Eye (tissue), 1 donor: ENCODE measurements around the gene RBM20.
"Not testable (repeated sequence)": the region's sequence is repeated elsewhere in the genome, so short reads cannot be mapped to it uniquely, and the experiment has no call there.

Experiments
- DNase-seq: peaks from one replicate; pipeline ENCODE4 v3.0.0-alpha.2; 2015

RBM20 gene

DNA sequence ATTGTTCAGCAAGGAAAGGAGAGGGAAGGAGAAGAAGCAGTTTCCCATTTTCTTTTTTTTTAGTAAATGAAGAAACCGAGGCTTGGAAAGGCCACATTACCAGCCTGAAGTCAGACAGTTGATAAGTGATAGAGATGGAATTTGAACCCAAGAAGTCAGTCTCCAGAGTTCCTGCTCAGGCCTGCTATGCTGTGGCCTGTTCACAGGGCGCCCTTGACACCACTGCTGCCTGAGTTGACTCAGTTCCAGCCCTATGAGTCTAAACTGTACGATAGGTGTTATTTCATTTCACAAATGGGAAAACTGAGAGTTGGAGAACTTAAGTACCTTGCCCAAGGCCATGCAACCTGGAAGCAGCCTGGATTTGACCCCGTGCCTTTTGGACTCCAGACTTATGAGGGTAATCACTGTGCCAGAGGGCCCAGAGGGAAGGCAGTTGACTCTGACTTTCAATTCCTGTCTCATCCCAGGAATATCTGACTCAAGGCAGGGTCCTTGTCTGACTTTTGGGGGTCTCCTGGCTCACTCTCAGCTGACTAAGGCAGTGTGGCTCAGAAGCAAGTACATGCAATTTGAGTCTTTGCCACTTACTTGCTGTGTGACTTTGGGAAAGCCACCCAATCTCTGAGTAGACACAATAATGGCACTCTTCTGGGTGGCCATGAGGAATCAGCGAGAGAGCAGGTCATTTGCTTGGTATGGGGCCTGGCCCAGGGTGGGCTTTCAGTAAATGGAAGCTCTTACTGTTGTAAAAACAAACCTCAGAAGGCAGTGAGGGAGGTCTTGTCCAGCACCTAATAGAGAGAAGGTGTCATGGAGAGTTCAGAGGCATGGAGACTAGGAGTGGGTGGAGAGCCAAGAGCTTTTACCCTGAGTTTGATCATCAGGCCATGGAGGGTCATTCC is 17.9 kb upstream of the RBM20 start:
- no peak for DNase-seq

DNA sequence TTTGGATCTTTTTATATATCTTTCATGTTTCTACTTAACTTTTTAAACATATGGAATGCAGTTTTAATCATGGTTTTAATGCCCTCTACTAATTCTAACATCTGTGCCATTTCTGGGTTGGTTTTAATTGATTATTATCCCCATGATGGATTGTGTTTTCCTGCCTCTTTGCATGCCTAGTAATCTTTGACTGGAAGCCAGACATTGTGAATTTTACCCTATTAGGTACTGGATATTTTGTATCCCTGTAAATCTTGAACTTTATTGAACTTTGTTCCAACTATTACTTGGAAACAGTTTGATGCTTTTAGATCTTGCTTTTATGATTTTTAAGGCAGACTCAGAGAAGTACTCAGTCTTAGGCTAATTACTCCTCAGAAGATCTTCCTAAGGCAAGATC is 16.0 kb upstream of the RBM20 start:
- DNase-seq, result no peak

DNA sequence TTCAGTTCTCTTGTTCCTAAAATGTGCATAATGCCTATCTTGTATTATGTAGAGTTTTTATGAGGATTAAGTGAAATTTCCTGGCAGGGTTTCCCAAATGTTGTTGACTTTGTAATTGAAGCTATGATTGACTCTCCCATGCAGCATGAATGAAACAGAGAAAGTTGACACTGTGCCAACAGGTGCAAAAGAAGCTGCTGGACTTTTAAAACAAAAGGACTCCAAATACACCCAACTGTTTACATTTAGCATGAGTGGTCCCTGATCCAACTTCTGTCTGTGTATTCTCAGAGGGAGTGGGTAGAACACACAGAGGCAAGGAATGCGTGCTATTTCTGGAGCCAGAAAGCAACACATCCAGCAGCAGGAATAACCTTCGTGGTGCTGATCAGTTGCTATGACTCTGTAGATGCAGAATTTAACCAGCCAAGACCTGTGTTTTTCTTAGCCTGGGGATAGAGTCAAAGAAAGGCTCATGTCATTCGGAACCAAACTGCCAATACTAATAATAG is 14.4 kb upstream of the RBM20 start:
- DNase-seq, result peak; percentile 53

DNA sequence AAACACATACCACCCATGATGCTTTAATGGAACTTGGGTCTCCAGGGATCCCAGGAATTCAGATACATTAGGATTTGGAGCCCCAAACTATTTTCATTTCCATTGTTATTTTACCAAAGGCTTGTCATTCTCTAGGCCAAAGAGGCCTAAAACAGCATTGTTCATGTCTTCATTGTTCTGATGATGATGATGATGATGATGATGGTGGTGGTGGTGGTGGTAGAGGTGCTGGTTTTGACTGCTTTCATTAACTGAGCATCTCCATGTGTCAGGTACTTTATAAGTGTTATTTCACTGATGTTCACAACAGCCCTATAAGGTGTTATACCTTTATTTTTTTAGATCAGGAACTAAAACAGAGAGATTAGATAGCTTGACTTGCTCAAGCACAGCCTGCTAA is 12.2 kb upstream of the RBM20 start:
- no peak for DNase-seq

DNA sequence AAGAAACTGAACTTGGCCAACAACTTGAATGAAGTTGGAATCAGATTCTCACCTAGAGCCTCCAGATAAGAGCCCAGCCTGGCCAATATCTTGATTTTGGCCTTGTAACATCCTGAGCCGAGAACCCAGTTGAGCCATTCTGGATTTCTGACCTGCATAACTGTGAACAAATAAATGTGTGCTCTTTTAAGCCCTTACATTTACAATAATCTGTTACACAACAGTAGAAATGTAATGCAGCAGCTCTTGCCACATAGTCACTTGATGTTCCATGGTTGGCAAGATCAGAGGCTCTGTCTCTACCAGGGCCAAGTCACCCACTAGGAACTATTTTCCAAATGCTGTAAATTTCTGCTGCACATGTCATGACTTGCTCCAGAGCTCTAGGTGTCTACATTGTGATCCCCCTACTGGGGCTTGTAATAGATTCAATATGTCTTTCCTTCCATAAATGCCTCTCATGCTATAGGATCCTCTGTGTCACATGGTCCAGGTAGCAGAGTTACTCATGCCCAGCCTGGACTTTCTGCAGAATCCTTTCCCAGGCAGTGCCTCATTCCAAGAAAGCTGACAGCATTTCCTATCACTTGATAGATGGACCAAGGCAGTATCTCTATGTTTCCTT is 11.4 kb upstream of the RBM20 start:
- no peak for DNase-seq

DNA sequence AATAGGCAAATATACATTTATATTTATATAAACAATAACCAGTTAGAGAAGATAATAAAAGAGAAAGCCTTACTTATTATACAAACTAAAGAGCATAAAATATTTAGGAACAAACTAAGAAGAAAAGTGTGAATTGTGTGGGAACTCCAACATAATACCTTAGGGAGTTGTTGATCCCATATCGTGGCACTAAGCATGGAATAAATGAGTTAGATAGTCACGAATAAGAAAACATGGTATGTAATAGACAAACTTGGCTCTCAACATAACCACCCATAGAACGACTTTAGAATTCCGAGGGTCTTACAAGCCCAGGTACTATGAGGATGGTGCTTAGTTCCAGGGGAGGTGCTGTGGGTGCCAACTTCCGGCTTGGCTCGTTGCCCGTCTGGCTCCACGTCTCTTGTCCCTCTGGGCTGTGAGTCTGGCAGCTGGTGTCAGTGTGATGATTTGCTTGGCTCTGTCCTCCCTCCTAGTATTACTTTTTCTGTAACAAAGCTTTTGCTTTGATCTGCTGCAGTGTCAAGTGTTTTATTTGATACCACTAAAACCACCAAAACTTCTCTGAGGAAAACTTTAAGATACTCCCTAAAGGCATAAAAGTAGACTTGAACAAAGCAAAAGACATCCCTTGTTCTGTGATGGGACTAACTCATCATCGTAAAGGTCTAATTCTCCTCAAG is 9.5 kb upstream of the RBM20 start:
- no peak for DNase-seq

DNA sequence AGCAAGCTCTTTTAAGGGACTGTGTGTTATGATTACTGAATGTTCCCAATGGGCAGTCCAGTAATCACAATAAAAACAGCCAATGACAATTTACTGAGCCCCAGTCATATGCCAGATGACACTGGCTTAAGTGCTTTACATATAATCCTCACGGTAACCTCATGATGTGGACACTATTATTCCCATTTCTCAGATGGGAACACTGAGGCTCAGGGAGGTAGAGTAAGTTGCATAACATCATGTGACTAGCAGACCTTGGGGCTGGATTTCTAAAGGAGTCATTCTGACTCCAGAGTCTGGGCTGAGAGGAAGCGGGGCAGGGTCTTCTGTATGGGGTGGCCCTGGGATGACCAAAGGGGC is 7.6 kb upstream of the RBM20 start:
- no peak for DNase-seq

DNA sequence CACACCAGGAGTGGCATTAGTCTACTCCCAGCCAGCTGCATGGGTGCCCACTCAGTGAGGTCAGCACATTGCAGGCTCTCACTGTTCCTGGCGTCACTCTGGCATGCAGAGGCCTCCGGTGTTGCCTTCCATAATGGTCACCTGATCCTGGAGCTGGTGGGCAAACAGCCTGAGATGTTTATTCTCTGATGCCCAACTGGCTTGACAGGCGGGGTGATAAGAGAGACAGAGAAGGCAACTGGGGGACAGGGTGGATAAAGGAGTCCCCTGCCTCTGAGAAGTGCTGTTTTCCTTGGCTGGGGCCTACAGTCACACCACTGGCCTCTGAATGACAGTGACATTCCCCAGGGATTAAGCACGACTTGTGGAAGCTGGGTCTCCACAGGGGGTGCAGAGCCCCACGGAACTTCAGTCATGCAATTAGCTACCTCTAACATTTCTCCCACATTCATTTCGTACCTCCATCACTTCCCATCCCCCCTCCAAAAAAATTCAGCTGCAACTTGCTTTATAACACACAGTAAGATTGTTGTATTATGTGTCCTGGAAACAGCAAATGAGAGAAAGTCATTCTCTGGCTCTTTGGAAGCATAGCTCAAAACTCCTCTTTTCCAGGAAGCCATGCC is 7.1 kb upstream of the RBM20 start:
- no peak for DNase-seq

DNA sequence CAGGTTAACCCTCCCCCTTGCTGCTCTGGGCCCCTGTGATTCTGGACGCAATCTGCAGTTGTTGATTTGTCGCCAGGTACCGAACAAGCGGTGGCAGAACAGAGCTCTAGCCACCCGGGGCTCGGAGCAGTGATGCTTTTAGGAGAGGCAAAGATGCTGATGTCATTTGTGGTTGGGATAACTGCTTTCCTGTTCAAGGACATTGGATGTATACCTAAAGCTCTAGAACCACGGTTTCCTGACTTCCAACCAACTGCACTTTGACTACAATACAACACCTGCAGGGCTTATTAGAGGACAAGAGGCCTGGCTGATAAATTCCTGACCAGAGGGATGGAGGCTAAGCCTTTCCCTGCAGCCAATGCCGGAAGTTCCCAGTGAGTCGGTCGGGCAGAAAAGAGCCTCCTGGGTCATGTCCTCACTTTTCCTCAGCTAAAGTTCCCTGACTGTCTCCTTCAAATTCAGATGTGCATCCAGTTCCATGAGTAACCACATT is 6.5 kb upstream of the RBM20 start:
- DNase-seq, result no peak

DNA sequence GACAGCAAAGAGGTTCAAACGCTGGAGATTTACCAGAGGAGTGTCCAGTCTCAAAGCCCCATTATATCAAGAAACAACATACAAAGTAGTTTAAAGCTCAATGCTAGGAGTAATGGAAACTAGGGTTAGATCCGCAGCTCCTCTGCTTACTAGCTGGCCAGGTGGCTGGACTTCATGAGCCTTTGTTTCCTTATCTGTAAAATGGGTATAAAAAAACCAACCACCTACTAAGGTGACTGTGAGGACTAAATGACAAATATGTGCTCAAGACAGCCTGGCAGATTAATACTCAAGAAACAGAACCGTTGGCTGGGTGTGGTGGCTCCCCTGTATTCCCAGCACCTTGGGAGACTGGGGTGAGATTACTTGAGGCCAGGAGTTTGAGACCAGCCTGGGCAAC is 5.8 kb upstream of the RBM20 start:
- no peak for DNase-seq

DNA sequence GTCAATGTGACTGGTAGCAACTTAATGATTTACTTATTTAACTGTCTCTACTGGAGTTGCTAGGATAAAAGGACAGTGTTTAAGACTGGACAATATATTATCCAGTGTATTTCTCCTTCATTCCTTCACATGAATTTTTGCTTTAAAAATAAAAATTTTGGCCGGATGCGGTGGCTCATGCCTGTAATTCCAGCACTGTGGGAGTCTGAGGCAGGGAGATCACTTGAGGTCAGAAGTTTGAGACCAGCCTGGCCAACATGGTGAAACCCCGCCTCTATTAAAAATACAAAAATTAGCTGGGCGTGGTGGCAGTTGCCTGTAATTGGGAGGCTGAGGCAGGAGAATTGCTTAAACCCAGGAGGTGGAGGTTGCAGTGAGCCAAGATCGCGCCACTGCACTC is 5.1 kb upstream of the RBM20 start:
- not testable (repeated sequence) for DNase-seq

DNA sequence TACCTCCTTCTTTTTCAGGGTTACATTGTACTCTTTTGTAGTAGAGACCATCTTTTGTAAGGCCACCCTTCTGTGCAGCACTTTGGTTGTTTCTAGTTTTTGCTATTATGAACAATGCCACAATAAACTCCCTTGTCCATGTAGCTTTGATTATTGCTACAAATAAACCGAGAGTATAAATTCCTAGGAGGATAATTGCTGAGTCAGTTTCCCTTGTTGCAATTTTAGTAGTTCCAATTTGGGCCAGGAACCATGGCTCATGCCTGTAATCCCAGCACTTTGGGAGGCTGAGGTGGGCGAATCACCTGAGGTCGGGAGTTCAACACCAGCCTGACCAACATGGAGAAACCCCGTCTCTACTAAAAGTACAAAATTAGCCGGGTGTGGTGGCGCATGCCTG is 4.3 kb upstream of the RBM20 start:
- not testable (repeated sequence) for DNase-seq

DNA sequence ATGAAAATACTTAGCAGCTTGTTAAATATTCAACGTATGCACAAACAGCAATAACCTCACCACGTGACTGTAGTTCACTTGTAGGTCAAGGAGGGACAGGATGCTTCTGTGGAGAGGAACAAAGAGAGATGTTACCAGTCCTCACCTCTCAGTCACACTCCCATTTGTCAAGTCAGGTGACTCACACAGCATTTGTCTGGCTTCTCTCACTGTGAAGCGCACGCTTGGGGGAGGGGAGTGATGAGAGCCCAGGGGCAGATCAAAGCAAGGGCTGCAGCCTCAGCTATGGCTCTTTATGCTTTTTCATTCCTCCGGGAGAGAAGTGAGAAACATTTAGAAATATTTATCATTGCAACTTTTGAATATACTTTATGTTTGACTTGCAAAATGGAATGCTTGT is 2.9 kb upstream of the RBM20 start:
- DNase-seq, result peak; percentile 79

DNA sequence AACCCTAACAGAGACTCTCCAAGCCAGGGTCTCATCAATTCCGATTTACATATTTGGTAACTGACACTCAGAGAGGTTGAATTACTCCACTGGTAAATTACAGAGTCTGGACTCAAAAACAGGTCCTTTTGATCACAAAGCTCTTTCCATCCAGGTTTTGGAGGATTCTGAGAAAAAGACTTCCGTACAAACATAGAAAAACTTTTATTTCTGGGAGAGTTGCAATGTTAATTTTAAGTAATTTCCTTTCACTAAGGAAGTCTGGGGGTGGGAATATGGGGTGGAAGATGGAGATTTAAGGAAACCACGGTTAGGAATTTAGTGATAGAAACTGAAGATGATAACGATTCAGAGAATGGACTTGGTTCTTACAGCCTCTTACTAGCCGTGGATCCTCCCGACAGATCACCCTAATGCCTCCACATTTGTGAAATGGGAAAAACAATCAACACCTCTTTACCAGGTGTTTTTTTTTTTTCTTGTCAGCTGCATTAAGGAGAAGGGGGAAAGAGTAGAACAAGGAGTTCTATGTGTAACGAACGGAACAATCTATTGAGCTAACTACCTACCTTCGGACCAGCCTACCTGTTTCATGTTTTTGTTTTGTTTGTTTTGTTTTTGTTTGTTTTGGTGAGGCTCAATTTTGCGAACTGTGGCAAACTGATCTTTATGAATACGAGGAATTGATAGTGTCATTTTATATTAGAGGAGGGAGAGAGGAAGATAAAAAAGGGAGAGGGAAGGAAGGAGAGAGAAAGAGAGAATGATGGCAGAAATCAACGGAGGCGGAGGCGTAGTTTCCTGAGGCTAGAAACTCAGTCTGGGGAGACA is 1.7 kb upstream of the RBM20 start:
- peak; percentile 48 for DNase-seq

DNA sequence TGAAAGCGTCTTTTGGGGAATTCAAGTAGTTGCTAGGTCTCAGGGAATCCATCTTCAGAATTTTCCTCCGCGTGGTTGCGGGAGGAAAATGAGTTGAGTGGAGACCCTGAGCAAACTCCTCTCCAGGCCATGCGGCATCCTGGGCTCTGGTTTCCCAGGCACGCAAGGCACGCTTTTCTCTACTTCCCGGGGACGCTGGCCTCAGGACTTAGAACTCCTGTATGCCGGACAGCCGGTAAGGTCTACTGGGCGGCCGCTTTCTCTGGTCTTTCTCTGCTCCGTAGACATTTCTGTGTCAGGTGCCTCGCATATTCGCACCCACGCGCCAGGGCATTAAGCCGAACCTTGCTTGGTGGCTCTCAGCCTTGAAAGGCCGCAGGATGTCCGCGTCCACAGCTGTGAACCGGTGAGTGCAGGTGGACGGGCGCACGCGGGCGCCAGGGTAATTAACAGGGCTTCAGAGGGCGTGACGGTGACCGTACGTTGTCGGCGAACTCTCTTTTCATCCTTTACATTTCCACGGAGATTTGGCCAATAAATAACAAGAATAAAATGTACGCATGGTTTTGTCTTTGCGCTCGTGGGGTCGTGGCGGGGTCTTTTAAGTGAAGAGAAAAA is 992 bp upstream of the RBM20 start:
- peak; percentile 75 for DNase-seq

DNA sequence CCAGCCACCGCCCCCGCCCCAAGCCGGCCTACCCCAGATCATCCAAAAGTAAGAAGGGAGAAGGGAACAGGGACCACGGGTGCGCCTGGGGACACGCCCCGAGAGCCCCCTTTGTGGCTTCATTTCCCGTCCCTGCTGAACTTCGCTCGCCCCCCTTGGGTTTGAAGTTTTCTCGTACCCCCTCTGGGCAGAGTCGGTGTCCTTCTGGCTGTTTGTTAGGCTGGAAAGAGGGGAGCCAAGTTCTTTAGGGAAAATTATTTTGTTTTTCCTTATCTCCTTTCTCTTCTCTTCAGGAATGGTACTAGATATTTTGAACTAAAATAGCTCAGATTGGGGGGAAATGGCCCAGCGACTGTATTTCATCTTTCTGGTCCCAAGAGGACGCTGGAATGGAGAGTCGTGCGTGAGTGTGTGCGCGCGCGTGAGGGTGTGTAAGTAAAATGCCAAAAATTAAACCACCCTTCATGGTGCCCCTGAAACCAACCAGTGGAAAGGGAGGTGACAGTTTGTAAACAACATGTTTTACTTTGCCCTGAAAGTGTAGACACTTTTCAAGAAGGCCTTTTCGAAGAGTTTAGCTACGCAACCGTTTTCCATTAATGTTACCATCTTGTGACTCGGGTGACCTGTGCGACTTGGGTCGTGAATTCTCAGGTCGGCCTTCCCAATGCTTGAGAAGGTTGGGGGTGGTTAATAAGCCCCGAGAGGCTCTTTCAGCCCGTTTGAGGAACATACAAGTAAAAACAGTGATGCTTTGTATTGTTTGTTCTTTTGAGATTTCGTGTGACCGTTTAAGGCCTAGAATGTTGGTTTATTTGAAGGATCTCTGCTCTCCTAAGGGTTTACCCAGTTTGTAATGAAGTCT is 694 bp downstream of the RBM20 start:
- DNase-seq, result no peak

DNA sequence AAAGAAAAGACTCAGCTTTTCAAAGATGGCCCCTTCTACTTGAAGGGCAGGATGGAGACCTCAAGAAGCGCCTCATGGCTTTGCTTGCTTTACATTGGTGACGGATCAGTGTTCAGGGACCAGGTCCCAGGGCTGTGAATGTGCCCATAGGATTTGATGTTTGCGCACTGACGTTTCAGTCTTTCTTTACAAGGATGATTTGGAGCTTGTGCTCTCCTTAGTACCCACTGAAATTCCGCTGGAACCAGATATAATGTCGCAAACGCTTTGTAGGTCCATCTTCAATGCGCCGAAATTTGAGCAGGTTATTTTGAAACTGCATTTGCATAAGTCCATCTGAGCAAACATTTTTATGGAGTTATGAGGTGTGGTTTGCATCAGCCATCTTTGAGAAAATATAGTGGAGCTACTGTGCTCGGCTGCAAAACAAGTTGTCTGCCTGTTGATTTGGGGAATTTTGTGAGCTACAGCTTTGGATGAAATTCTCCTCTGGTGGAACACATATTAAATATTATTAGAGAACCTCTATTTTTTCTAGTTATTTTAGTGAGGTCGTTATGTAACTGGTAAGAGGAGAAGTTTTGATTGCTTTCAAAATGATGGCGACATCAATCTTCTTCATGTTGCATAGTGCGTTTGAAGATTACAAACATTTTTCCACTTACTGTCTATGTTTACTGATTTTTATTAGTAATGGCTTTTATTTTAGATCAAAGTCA is 2.4 kb downstream of the RBM20 start:
- no peak for DNase-seq

DNA sequence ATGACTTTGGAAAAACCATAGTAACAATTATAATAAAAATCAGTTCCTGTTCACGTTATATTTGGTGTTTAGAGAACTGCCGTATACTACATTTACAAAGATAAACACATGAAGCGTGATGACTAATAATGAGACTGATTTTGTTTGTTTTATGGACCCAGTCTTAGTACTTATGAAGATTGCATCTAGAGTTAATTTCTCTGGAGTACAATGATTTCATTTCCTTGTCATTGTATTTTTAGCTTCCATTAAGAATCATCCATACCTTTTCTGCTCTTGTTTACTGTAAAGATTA is 2.9 kb downstream of the RBM20 start:
- no peak for DNase-seq

DNA sequence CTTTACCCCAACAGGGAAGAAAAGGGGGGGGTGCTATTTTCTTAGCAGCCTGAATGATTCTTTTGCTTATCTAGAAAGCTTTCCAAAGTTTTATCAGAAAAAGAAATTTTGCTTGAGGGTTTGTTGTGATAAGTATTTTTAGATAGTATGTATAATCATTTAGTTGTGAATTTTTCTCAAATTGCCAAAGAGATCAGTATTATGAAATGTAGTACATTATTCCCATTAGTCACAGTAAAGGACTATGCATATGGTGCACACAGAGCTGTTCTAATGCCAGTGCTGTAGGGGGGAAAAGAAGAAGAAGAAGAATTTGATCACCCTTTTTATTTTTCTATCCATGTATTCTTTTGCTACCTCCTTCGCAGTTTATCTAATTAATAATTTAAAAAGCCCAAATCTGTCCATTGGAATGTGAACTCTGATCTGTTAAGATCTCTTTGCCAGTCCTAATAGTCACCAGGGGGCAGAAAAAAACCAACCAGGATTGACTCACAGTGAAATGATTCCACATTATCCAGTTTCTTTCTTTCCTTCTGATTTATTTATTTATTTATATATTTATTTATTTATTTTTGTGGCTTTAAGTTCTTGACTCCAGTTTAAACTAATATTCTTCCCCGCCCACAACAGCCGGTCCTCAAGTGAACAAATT is 4.7 kb downstream of the RBM20 start:
- DNase-seq, result no peak
